GM19023 (cell line): ENCODE data around the gene TAF3.
"Not testable (repeated sequence)": the region's sequence is repeated elsewhere in the genome, so short reads cannot be mapped to it uniquely, and the experiment has no call there.

Experiments
- ATAC-seq: cut with Tn5 transposase; IDR thresholded peaks from one replicate; pipeline ENCODE4 v1.9.1; 2021; ENCODE audit warnings: mild to moderate bottlenecking, moderate library complexity; ENCODE audit not compliant: unreplicated experiment

Gene TAF3

GRCh38 chr10:8026349-8027259 lies 208.3 kb downstream of the TAF3 start:
- ATAC-seq: no peak

- not testable (repeated sequence) for ATAC-seq
These were observed 212.9 kb downstream of the TAF3 start for GRCh38 chr10:8031211-8031610.

- no peak for ATAC-seq
These were observed 214.3 kb downstream of the TAF3 start for GRCh38 chr10:8032558-8032957.

- ATAC-seq: no peak
These were observed 215.6 kb downstream of the TAF3 start for GRCh38 chr10:8033812-8034465.

- ATAC-seq: no peak
These were observed 216.2 kb downstream of the TAF3 start for GRCh38 chr10:8034466-8035005.

- no peak for ATAC-seq
These were observed 216.8 kb downstream of the TAF3 start for GRCh38 chr10:8035006-8035640.

GRCh38 chr10:8035641-8036470 lies 217.6 kb downstream of the TAF3 start:
- no peak for ATAC-seq

- ATAC-seq: no peak
These were observed 218.3 kb downstream of the TAF3 start for GRCh38 chr10:8036506-8037198.

- ATAC-seq: no peak
These were observed 219.0 kb downstream of the TAF3 start for GRCh38 chr10:8037199-8037801.

- ATAC-seq: no peak
These were observed 219.9 kb downstream of the TAF3 start for GRCh38 chr10:8037941-8038894.

GRCh38 chr10:8039321-8039881 lies 221.1 kb downstream of the TAF3 start:
- ATAC-seq: no peak

- ATAC-seq: no peak
These were observed 222.3 kb downstream of the TAF3 start for GRCh38 chr10:8040651-8041050.

GRCh38 chr10:8041284-8041991 lies 223.1 kb downstream of the TAF3 start:
- no peak for ATAC-seq

- no peak for ATAC-seq
These were observed 223.9 kb downstream of the TAF3 start for GRCh38 chr10:8041992-8042720.

- ATAC-seq: no peak
These were observed 224.6 kb downstream of the TAF3 start for GRCh38 chr10:8042721-8043568.
